WERI-Rb-1 (cell line): Measurements from ENCODE around the gene PGGHG.
"Not testable (repeated sequence)": the region's sequence is repeated elsewhere in the genome, so short reads cannot be mapped to it uniquely, and the experiment has no call there.

Experiments
- DNase-seq: peaks from one replicate; pipeline ENCODE4 v3.0.0-alpha.2; 2020
- H3K27ac ChIP-seq: fragments of 250-450 bp; sonication (Bioruptor Pico); 2 replicates; pipeline ENCODE4 v1.5.1; 2020; ENCODE audit warnings: mild to moderate bottlenecking, moderate library complexity
- H3K27me3 ChIP-seq: fragments of 250-450 bp; sonication (Bioruptor Pico); 2 replicates; pipeline ENCODE4 v1.5.1; 2021; ENCODE audit warnings: mild to moderate bottlenecking, low read depth, moderate library complexity; ENCODE audit not compliant: insufficient read depth, severe bottlenecking
- H3K36me3 ChIP-seq: fragments of 250-450 bp; sonication (Bioruptor Pico); 2 replicates; pipeline ENCODE4 v1.5.1; 2020; ENCODE audit warnings: mild to moderate bottlenecking, moderate library complexity
- H3K4me3 ChIP-seq: 2 replicates; pipeline ENCODE4 v1.5.1; 2011; ENCODE audit warnings: low read depth, mild to moderate bottlenecking, control low read depth, low read length
- H3K9me3 ChIP-seq: fragments of 250-450 bp; sonication (Bioruptor Pico); 2 replicates; pipeline ENCODE4 v1.5.1; 2021; ENCODE audit warnings: mild to moderate bottlenecking, moderate library complexity; ENCODE audit not compliant: severe bottlenecking
- TF ChIP-seq, protein P1 (sequence below): IDR thresholded peaks from 2 replicates; pipeline ENCODE4 v1.5.1; 2011; ENCODE audit warnings: low read depth, mild to moderate bottlenecking, control low read depth, inconsistent platforms, low read length

Gene PGGHG

DNA sequence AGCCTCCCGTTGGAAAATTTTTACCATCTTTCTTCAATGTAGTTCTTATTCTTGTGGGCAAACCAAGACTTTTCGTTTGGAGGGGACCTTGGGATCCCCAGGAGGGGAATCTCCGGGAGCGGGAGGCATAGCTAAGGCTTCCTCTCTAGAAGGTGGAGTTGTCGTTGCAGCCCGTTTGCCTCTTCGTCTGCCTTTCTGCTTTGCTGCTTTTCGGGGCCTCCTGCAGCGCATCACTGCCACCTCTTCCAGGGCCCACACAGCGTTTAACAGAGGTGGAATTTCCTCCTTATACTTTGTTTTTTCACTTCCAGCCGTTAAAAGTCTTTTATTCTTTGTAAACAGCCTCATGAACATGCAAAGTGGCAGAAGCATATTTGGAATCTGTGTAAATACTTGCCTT is 35.2 kb downstream of the PGGHG start:
- H3K27me3 ChIP-seq = no peaks in the 10 kb centered on the region
- no peak overlapping the region for H3K27ac ChIP-seq
- H3K36me3 ChIP-seq = no peaks in the 10 kb centered on the region
- DNase-seq = no peak
- H3K9me3 ChIP-seq = no peaks in the 10 kb centered on the region
- TF ChIP-seq, protein P1, sequence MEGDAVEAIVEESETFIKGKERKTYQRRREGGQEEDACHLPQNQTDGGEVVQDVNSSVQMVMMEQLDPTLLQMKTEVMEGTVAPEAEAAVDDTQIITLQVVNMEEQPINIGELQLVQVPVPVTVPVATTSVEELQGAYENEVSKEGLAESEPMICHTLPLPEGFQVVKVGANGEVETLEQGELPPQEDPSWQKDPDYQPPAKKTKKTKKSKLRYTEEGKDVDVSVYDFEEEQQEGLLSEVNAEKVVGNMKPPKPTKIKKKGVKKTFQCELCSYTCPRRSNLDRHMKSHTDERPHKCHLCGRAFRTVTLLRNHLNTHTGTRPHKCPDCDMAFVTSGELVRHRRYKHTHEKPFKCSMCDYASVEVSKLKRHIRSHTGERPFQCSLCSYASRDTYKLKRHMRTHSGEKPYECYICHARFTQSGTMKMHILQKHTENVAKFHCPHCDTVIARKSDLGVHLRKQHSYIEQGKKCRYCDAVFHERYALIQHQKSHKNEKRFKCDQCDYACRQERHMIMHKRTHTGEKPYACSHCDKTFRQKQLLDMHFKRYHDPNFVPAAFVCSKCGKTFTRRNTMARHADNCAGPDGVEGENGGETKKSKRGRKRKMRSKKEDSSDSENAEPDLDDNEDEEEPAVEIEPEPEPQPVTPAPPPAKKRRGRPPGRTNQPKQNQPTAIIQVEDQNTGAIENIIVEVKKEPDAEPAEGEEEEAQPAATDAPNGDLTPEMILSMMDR = no peak
- H3K4me3 ChIP-seq = no peak overlapping the region

DNA sequence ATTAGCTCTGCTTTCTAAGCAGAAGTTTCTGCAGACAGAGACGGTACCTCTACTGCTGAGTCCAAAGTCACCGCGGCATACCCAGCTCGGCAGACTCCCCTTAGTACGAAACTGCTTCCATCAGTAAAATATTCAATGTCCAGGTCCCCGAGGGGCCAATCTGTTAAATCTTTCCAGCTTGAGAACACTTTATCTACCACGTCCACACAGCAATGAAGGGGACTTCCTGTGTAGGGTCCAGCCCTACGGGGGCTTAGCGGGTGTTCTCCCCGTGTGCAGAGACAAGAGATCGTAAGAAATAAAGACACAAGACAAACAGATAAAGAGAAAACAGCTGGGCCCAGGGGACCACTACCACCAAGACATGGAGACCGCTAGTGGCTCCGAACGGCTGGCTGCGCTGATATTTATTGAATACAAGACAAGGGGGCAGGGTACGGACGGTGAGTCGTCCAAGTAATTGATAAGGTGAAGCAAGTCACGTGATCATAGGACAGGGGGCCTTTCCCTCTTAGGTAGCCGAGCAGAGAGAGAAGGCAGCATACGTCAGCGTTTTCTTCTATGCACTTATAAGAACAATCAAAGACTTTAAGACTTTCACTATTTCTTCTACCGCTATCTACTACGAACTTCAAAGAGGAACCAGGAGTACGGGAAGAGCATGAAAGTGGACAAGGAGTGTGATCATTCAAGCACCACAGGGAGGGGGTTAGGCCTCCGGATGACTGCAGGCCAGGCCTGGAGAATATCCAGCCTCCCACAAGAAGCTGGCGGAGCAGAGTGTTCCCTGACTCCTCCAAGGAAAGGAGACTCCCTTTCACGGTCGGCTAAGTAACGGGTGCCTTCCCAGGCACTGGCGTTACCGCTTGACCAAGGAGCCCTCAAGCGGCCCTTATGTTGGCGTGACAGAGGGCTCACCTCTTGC is 35.9 kb downstream of the PGGHG start:
- not testable (repeated sequence) for H3K36me3 ChIP-seq, DNase-seq, H3K27ac ChIP-seq, H3K27me3 ChIP-seq, H3K4me3 ChIP-seq, H3K9me3 ChIP-seq

DNA sequence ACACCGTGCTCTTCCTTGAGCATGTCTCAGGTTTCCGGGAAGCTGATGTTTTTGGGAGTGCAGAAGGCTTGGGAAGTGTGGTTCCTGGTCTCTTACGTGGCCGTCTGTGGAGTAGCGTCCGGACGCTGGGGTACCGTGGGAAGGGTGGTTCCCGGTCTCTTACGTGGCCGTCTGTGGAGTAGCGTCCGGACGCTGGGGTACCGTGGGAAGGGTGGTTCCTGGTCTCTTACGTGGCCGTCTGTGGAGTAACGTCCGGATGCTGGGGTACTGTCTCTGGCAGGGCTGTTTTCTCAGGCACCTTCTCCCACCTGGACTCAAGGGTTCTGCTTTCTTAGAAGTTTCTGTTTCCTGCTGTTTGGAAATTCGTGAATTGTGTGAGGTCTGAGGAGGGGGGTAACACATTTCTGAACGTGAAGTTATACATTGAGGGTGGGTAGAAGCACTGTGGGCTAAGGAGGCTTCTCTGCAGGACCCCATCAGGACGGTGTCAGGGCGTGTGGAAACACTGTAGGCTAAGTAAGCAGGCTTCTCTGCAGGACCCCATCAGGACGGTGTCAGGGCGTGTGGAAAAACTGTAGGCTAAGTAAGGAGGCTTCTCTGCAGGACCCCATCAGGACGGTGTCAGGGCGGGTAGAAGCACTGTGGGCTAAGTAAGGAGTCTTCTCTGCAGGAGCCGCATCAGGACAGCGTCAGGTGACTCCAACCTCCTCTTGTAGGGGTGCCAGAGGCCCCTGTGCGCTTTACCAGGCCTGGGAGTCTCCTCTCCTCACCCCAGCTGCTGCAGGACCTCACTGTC is 37.1 kb downstream of the PGGHG start:
- Histone ChIP-seq H3K27ac (no peak overlapping the region), H3K4me3 (no peak overlapping the region), H3K9me3 (no peaks in the 10 kb centered on the region), H3K27me3 (no peaks in the 10 kb centered on the region), H3K36me3 (no peaks in the 10 kb centered on the region)
- TF ChIP-seq, protein P1 = no peak
- no peak for DNase-seq

DNA sequence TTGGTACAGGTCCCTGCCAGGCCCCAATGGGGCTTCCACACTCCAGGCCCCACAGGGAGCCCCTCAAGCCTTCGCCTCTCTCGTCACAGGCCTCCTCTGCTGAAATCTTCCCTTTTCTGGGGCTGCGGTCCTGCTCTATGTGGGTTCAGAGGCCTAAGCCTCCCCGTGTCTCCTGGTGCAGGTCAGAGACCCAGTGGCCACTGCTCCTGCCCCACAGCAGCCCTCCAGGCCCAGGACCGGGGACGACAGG is 37.6 kb downstream of the PGGHG start:
- DNase-seq = no peak
- H3K27ac ChIP-seq = no peak overlapping the region
- no peaks in the 10 kb centered on the region for H3K9me3 ChIP-seq
- TF ChIP-seq, protein P1 = no peak
- no peaks in the 10 kb centered on the region for H3K36me3 ChIP-seq
- no peak overlapping the region for H3K4me3 ChIP-seq
- no peaks in the 10 kb centered on the region for H3K27me3 ChIP-seq

DNA sequence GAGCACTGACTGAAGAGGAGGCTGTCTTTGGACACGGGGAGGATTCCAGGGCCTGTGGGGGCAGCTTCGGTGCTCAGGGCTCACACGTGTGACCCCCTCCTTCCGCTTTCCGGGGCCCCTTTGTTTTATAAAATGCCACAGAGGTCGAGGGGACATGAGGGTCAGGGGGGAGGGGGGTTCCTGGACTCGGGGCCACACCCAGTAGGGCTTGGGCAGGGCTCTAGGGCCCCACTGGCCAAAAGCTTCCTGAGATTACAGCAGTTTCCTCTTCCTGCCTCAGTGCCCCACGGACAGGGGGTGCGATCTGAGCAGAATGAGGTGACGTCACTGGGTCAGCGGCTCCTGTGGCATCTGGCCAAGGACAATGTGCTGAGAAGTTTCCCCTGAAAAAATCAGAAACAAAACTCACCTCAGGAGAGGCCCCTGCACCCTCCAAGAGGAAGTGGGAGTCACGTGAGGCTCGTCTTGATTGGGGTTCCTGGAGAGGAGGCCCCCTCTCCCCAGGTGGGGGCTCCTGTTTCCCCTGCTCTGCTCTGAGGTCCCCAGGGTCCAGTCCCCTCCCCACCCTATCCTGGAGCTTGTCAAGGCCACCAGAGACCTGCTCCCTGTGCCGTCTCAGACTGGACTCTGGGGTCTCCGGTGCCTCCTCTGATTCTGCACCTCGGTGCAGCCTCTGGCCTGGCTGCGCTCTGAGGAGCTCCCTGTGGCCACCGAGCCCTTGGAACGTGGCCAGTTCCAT is 38.1 kb downstream of the PGGHG start:
- Histone ChIP-seq H3K4me3 (no peak overlapping the region), H3K36me3 (no peaks in the 10 kb centered on the region), H3K27ac (no peak overlapping the region), H3K9me3 (no peaks in the 10 kb centered on the region), H3K27me3 (no peaks in the 10 kb centered on the region)
- no peak for DNase-seq
- TF ChIP-seq, protein P1 = no peak

DNA sequence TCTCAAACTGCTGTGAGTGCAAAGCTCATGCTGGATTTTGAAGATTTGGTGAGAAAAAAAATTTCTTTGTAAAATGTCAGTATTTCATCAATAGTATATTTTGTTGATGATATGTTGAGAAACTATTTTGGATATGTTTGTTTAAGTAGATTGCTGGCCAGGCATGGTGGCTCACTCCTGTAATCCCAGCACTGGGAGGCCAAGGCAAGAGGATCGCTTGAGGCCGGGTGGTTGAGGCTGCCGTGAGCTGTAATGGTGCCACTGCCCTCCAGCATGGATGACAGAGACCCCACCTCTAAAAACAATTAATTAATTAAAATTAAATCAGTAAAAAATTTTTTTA is 38.6 kb downstream of the PGGHG start:
- TF ChIP-seq, protein P1 = no peak
- no peaks in the 10 kb centered on the region for H3K27me3 ChIP-seq
- no peak overlapping the region for H3K27ac ChIP-seq
- H3K36me3 ChIP-seq = no peaks in the 10 kb centered on the region
- no peak for DNase-seq
- no peak overlapping the region for H3K4me3 ChIP-seq
- H3K9me3 ChIP-seq = no peaks in the 10 kb centered on the region
